HG03521 (cell line): ENCODE results near the gene XRCC2.
"Not testable (repeated sequence)": the region's sequence is repeated elsewhere in the genome, so short reads cannot be mapped to it uniquely, and the experiment has no call there.

ENCODE experiments used
- ATAC-seq: cut with Tn5 transposase; IDR thresholded peaks from one replicate; pipeline ENCODE4 v1.9.1; 2021; ENCODE audit warnings: mild to moderate bottlenecking, moderate library complexity; ENCODE audit not compliant: unreplicated experiment

The XRCC2 gene

GRCh38 chr7:152664636-152665035 is 11.3 kb downstream of the XRCC2 start:
- no peak for ATAC-seq

GRCh38 chr7:152663931-152664330 is 12.0 kb downstream of the XRCC2 start:
- ATAC-seq, result no peak

GRCh38 chr7:152663148-152663740 is 12.7 kb downstream of the XRCC2 start:
- no peak for ATAC-seq

- ATAC-seq, result no peak
These were observed 14.5 kb downstream of the XRCC2 start for GRCh38 chr7:152661479-152661878.

GRCh38 chr7:152660021-152660420 is 15.9 kb downstream of the XRCC2 start:
- ATAC-seq, result no peak

GRCh38 chr7:152654971-152655370 is 21.0 kb downstream of the XRCC2 start:
- no peak for ATAC-seq

- ATAC-seq, result no peak
These were observed 26.7 kb downstream of the XRCC2 start for GRCh38 chr7:152649220-152649619.

- no peak for ATAC-seq
These were observed 28.9 kb downstream of the XRCC2 start for GRCh38 chr7:152647009-152647408.

- not testable (repeated sequence) for ATAC-seq
These were observed 29.4 kb downstream of the XRCC2 start for GRCh38 chr7:152646579-152646978.

GRCh38 chr7:152643979-152644559 is 31.9 kb downstream of the XRCC2 start:
- ATAC-seq, result no peak

GRCh38 chr7:152641384-152641783 is 34.6 kb downstream of the XRCC2 start:
- no peak for ATAC-seq

- ATAC-seq, result no peak
These were observed 35.1 kb downstream of the XRCC2 start for GRCh38 chr7:152640829-152641228.

- ATAC-seq, result no peak
These were observed 37.9 kb downstream of the XRCC2 start for GRCh38 chr7:152637920-152638580.

GRCh38 chr7:152637161-152637560 is 38.8 kb downstream of the XRCC2 start:
- ATAC-seq, result no peak

GRCh38 chr7:152636441-152636840 is 39.5 kb downstream of the XRCC2 start:
- ATAC-seq, result no peak

- ATAC-seq, result no peak
These were observed 42.4 kb downstream of the XRCC2 start for GRCh38 chr7:152633504-152633903.

- ATAC-seq, result no peak
These were observed 42.9 kb downstream of the XRCC2 start for GRCh38 chr7:152633072-152633471.

GRCh38 chr7:152628772-152629171 is 47.2 kb downstream of the XRCC2 start:
- not testable (repeated sequence) for ATAC-seq

- no peak for ATAC-seq
These were observed 51.7 kb downstream of the XRCC2 start for GRCh38 chr7:152624228-152624627.

- no peak for ATAC-seq
These were observed 54.5 kb downstream of the XRCC2 start for GRCh38 chr7:152621426-152621825.

GRCh38 chr7:152619027-152619739 is 56.8 kb downstream of the XRCC2 start:
- no peak for ATAC-seq

GRCh38 chr7:152618427-152618826 is 57.5 kb downstream of the XRCC2 start:
- ATAC-seq, result no peak
